LNCaP clone FGC (cell line): ENCODE results near the gene TSSK6.

Source experiments
- DNase-seq: peaks from one replicate; pipeline ENCODE4 v3.0.0-alpha.2; 2011; ENCODE audit warnings: low read depth
- H3K4me3 ChIP-seq: 2 replicates; pipeline ENCODE4 v1.5.1; 2011; ENCODE audit warnings: mild to moderate bottlenecking, low read depth, low read length, control low read depth
- TF ChIP-seq, protein P1 (sequence below): IDR thresholded peaks from 2 replicates; pipeline ENCODE4 v1.5.1; 2012; ENCODE audit warnings: mild to moderate bottlenecking; ENCODE audit not compliant: control insufficient read depth, insufficient read depth; ENCODE audit errors: extremely low read depth

The TSSK6 gene

DNA sequence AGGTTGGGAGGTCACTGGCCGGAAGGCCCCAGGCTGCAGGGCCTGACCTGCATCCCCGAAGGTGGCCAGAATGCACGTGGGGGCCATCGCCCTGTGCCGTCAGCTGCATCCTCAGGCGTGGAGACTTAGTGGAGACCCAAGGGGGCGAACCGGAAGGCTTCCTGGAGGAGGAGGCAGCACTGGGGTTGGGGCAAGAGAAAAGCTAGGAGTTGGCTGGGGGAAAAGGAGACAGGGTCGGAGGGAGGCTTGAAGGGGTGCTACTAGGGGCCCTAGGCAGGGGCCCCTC is 12.0 kb upstream of the TSSK6 start:
- H3K4me3 ChIP-seq: no peak overlapping the region
- TF ChIP-seq, protein P1, sequence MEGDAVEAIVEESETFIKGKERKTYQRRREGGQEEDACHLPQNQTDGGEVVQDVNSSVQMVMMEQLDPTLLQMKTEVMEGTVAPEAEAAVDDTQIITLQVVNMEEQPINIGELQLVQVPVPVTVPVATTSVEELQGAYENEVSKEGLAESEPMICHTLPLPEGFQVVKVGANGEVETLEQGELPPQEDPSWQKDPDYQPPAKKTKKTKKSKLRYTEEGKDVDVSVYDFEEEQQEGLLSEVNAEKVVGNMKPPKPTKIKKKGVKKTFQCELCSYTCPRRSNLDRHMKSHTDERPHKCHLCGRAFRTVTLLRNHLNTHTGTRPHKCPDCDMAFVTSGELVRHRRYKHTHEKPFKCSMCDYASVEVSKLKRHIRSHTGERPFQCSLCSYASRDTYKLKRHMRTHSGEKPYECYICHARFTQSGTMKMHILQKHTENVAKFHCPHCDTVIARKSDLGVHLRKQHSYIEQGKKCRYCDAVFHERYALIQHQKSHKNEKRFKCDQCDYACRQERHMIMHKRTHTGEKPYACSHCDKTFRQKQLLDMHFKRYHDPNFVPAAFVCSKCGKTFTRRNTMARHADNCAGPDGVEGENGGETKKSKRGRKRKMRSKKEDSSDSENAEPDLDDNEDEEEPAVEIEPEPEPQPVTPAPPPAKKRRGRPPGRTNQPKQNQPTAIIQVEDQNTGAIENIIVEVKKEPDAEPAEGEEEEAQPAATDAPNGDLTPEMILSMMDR: no peak
- DNase-seq: no peak

DNA sequence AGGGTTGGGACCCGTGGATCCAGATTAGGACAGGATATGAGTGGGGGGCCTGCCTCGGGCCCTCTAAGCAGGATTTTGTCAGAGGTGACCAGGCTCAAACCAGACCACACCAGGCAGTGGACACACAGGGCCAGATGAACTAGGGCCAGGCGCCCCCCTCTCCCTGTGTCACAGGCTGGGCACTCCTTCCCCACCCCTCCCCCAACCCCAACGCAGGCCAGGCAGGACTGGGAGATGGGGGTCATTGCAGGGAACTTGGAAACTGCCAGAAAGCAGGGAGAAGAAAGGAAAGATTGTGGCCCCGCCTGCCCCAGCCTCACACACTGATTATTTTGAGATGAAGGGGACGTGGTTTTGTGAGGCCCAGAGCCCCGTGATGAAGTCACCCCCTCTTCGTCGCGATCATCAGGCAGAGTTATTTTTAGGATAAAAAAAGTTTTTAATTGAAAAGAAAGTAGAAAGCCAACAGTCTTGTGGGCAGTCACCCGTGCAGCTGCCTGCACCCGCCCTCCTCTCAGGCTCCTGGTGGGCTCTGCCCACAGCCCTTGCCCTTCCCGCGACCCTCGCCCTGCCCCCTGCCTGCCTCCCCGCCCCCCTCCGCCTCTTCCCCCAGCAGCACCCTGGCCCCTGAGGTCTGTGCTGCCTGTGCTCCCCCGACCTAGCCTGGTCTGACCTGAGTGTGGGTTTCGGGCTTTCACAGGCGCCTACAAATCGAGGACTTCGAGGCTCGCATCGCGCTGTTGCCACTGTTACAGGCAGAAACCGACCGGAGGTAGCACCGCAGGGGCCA is 11.4 kb upstream of the TSSK6 start:
- TF ChIP-seq, protein P1: no peak
- H3K4me3 ChIP-seq: no peak overlapping the region
- no peak for DNase-seq

DNA sequence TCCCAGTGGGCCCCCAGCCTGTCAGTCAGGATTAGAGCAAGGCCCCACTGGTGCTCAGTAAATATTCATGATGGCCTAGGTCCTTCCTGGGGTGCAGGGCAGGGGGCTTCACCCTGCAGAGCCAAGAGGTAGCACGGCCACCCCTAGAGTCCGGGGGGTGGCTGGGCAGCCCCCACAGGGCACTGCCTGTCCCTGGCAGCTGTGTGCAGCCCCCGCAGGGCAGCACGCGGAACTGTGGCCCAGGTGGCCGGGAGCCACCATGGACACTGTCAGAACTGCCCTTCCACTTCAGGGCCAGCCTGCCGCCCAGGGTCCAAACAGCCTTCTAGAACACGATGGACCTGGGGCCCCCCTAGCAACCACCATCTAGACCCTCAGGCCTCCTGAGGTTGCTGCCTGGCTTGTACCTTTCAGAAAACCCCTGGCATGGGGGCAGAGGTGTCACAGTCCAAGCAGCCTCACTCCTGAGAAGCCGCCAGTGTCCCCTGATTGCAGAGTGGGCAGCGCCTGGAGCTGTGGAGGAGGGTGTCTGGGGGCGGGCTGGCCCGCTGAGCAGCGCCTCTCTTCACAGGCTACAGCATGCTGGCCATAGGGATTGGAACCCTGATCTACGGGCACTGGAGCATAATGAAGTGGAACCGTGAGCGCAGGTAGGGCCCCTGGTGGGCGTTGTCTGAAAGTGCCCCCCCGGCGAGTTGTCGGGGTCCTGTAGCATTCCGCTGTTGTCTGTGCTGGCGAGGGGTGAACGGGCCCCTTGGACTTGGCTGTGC is 10.4 kb upstream of the TSSK6 start:
- no peak overlapping the region for H3K4me3 ChIP-seq
- TF ChIP-seq, protein P1: no peak
- DNase-seq: no peak

DNA sequence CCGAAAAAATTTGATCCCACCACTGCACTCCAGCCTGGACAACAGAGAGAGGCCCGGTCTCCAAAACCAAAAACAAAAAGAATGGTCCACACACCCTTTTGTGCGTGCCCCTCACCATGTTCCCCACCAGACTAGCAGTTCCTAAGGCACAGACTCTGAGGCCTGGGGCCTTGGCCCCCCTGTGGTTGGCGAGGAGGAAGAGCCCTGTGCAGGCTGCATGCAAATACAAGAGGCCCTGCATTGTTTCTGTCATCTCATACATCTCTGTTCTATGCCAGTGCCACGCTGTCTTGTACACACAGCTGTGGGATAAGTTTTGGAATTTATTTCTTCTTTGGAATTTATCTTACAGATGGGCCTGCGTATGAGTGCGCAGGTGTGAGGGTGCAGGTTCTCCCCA is 8.7 kb upstream of the TSSK6 start:
- DNase-seq: no peak
- TF ChIP-seq, protein P1: no peak
- H3K4me3 ChIP-seq: no peak overlapping the region

DNA sequence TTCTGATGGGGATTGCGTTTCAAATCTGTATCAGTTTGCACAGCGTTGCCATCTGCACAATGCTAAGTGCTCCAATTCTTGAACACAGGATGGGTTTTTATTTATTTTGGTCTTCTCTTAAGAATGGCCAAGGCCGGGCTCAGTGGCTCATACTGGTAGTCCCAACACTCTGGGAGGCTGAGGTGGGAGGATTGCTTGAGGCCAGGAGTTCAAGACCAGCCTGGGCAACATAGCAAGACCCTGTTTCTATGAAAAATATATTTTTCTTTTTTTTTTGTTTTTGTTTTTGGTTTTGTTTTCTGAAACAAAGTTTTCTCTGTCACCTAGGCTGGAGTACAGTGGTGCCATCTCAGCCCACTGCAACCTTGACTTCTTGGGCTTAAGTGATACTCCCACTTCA is 7.8 kb upstream of the TSSK6 start:
- H3K4me3 ChIP-seq: no peak overlapping the region
- no peak for DNase-seq
- TF ChIP-seq, protein P1: no peak

DNA sequence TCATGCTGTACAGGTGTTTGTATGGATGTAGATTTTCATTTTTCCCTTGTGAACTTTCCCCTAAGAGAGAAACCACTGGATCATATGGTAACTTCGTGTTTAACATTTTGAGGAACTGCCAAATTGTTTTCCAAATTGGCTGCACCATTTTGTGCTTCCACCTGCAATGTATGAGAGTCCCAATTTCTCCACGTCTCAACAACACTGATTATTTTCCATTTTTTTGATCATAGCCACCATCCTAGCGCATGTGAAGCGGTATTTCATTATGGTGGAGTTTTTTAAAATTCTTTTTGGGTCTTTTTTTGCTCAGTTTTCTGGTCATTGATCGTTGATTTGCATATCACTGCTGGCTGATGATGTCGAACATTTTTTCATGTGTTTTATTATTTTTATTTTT is 5.6 kb upstream of the TSSK6 start:
- H3K4me3 ChIP-seq: no peak overlapping the region
- no peak for DNase-seq
- TF ChIP-seq, protein P1: no peak

DNA sequence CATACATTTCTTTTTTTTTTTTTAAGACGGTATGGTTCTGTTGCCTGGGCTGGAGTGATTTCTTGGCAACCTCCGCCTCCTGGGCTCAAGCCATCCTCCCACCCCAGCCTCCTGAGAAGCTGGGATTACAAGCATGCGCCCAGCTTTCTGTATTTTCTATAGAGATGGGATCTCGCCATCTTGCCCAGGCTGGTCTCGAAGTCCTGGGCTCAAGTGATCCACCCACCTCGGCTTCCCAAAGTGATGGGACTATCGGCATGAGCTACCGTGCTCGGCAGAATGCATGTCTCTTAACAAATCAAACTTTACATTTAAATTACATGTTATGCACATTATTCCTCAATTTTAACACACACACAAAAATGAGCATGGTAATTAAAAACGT is 1.9 kb upstream of the TSSK6 start:
- TF ChIP-seq, protein P1: no peak
- DNase-seq: no peak
- H3K4me3 ChIP-seq: peak overlapping the region; percentile 97
